OCI-LY1 (cell line): ENCODE measurements around the gene NRDC.

ENCODE experiments used
- H2AFZ ChIP-seq: fragments of 200-600 bp; sonication (generic), shearing (Covaris generic); 2 replicates; pipeline ENCODE4 v1.6.0; 2014; ENCODE audit warnings: antibody characterized with exemption, mild to moderate bottlenecking, low read length
- H3F3A ChIP-seq: fragments of 200-600 bp; sonication (generic), shearing (Covaris generic); 2 replicates; pipeline ENCODE4 v1.6.0; 2014; ENCODE audit warnings: mild to moderate bottlenecking, antibody characterized with exemption, low read length, moderate library complexity; ENCODE audit not compliant: insufficient read depth
- H3K27ac ChIP-seq: fragments of 200-600 bp; sonication (generic); 2 replicates; pipeline ENCODE4 v1.5.1; 2014; ENCODE audit warnings: low read length, mixed run types, mild to moderate bottlenecking, low read depth; ENCODE audit not compliant: poor library complexity, severe bottlenecking
- H3K27me3 ChIP-seq: fragments of 200-600 bp; sonication (generic); 2 replicates; pipeline ENCODE4 v1.6.0; 2014; ENCODE audit warnings: antibody characterized with exemption, mild to moderate bottlenecking, low read length, moderate library complexity; ENCODE audit not compliant: insufficient read depth
- H3K36me3 ChIP-seq: fragments of 200-600 bp; sonication (generic); 2 replicates; pipeline ENCODE4 v1.6.1; 2014; ENCODE audit warnings: mild to moderate bottlenecking, antibody characterized with exemption, low read length, moderate library complexity, mixed read lengths; ENCODE audit not compliant: insufficient read depth
- H3K4me1 ChIP-seq: fragments of 200-600 bp; sonication (generic); 2 replicates; pipeline ENCODE4 v1.5.1; 2014; ENCODE audit warnings: mild to moderate bottlenecking, low read length, moderate library complexity; ENCODE audit not compliant: insufficient read depth, severe bottlenecking
- H3K4me2 ChIP-seq: fragments of 200-600 bp; sonication (generic), shearing (Covaris generic); 2 replicates; pipeline ENCODE4 v1.6.1; 2014; ENCODE audit warnings: low read length
- H3K4me3 ChIP-seq: fragments of 200-600 bp; sonication (generic); 2 replicates; pipeline ENCODE4 v1.5.1; 2014; ENCODE audit warnings: low read length, low read depth, mild to moderate bottlenecking, mixed read lengths; ENCODE audit not compliant: poor library complexity, severe bottlenecking
- H3K79me2 ChIP-seq: fragments of 200-600 bp; shearing (Covaris generic); 2 replicates; pipeline ENCODE4 v1.6.1; 2016; ENCODE audit warnings: mixed run types, low read length, mixed read lengths; ENCODE audit not compliant: insufficient read depth
- H3K9ac ChIP-seq: fragments of 200-600 bp; sonication (generic), shearing (Covaris generic); 2 replicates; pipeline ENCODE4 v1.6.1; 2014; ENCODE audit warnings: mild to moderate bottlenecking, low read length, mixed read lengths
- H3K9me2 ChIP-seq: fragments of 200-600 bp; sonication (generic), shearing (Covaris generic); 2 replicates; pipeline ENCODE4 v1.6.1; 2014; ENCODE audit warnings: low read depth, mild to moderate bottlenecking, low read length, mixed read lengths
- H3K9me3 ChIP-seq: fragments of 200-600 bp; shearing (Covaris generic); 2 replicates; pipeline ENCODE4 v1.6.1; 2014; ENCODE audit warnings: low read length, mixed read lengths
- H4K20me1 ChIP-seq: fragments of 200-600 bp; sonication (generic), shearing (Covaris generic); 2 replicates; pipeline ENCODE4 v1.6.0; 2016; ENCODE audit warnings: mild to moderate bottlenecking, low read length; ENCODE audit not compliant: insufficient read depth
- EZH2 ChIP-seq: fragments of 200-600 bp; sonication (generic), shearing (Covaris generic); IDR thresholded peaks from 2 replicates; pipeline ENCODE4 v1.8.0; 2017; ENCODE audit warnings: borderline replicate concordance, mixed run types, mild to moderate bottlenecking, antibody characterized with exemption, low read length, moderate library complexity, mixed read lengths
- TF ChIP-seq, protein P1 (sequence below): fragments of 200-600 bp; sonication (generic), shearing (Covaris generic); IDR thresholded peaks from 2 replicates; pipeline ENCODE4 v1.5.1; 2017; ENCODE audit warnings: mild to moderate bottlenecking, antibody characterized with exemption, low read length, moderate library complexity, mixed read lengths

NRDC gene

DNA sequence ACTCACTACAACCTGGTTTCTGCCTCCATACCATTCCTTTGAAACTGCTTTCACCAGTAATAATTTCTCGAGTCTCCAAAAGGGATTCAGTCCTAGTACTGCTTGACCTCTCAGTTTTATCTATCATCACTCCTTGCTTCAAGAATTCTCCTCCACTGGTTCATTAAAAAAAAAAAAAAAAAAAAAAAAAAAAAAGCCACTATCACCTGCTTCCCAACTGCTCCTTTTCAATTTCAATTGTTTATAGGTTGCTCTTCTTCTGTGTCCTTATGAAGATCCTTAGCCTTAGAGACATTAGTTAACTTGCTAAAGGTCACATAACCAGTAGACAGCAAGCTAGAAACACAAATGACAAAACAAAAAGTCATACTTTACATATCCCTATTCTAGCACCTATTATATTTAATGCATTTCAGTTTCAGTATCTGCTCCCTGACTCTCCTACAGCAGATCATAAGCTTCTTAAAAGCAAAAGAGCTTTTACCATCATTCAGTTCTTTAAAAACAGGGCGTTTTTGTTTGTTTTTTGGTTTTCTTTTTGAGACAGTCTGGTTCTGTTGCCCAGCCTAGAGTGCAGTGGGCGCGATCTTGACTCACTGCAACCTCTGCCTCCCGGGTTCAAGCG is 7.1 kb downstream of the NRDC start:
- Histone ChIP-seq H3K4me2 (no peak overlapping the region), H4K20me1 (no peaks in the 10 kb centered on the region; the same call in 1 of the 2 replicates), H3K4me3 (no peak overlapping the region), H3K9me3 (no peaks in the 10 kb centered on the region), H3K27me3 (no peaks in the 10 kb centered on the region), H3K9ac (no peak overlapping the region), H3K4me1 (peaks cover 27% of the 10 kb centered on the region), H3K27ac (no peak overlapping the region), H3K79me2 (peaks cover 85% of the 10 kb centered on the region), H3F3A (no peaks in the 10 kb centered on the region), H3K36me3 (peaks cover 35% of the 10 kb centered on the region), H2AFZ (no peak overlapping the region), H3K9me2 (no peaks in the 10 kb centered on the region)
- no peak for TF ChIP-seq EZH2
- TF ChIP-seq, protein P1, sequence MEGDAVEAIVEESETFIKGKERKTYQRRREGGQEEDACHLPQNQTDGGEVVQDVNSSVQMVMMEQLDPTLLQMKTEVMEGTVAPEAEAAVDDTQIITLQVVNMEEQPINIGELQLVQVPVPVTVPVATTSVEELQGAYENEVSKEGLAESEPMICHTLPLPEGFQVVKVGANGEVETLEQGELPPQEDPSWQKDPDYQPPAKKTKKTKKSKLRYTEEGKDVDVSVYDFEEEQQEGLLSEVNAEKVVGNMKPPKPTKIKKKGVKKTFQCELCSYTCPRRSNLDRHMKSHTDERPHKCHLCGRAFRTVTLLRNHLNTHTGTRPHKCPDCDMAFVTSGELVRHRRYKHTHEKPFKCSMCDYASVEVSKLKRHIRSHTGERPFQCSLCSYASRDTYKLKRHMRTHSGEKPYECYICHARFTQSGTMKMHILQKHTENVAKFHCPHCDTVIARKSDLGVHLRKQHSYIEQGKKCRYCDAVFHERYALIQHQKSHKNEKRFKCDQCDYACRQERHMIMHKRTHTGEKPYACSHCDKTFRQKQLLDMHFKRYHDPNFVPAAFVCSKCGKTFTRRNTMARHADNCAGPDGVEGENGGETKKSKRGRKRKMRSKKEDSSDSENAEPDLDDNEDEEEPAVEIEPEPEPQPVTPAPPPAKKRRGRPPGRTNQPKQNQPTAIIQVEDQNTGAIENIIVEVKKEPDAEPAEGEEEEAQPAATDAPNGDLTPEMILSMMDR = no peak

DNA sequence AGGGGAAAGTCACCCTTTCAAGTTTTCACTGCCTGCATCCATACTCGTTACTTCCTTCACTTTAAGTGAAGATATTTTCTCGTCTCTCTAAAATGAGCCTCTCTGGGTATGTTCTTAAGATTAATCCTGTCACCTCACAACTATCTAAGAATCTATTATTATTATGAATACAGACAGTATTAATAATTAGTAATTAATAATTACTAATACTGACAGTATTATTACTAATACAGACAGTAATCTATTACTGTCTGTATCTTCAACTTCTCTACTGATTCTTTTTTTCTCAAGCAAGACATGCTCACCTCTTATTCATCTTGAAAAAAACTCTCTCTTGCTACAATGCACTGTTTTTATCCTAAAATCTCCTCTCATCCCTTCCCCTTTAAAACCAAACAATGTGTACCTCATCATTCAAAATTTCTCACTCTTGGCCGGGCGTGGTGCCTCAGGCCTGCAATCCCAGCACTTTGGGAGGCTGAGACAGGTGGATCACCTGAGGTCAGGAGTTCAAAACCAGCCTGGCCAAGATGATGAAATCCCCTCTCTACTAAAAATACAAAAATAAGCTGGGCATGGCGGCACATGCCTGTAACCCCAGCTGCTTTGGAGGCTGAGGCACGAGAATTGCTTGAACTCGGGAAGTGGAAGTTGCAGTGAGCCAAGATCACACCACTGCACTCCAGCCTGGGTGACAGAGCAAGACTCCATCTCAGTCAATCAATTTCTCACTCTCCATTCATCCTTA is 7.8 kb downstream of the NRDC start:
- no peak overlapping the region for H3K27ac ChIP-seq
- no peak overlapping the region for H3K4me2 ChIP-seq
- no peak for TF ChIP-seq EZH2
- TF ChIP-seq, protein P1 = no peak
- peaks cover 20% of the 10 kb centered on the region for H3K4me1 ChIP-seq
- no peak overlapping the region for H3K9ac ChIP-seq
- H2AFZ ChIP-seq = no peak overlapping the region
- no peaks in the 10 kb centered on the region; the same call in 1 of the 2 replicates for H4K20me1 ChIP-seq
- H3K36me3 ChIP-seq = peaks cover 33% of the 10 kb centered on the region
- H3F3A ChIP-seq = no peaks in the 10 kb centered on the region
- H3K9me3 ChIP-seq = no peaks in the 10 kb centered on the region
- no peaks in the 10 kb centered on the region for H3K27me3 ChIP-seq
- no peak overlapping the region for H3K4me3 ChIP-seq
- H3K9me2 ChIP-seq = no peaks in the 10 kb centered on the region
- H3K79me2 ChIP-seq = peaks cover 84% of the 10 kb centered on the region

DNA sequence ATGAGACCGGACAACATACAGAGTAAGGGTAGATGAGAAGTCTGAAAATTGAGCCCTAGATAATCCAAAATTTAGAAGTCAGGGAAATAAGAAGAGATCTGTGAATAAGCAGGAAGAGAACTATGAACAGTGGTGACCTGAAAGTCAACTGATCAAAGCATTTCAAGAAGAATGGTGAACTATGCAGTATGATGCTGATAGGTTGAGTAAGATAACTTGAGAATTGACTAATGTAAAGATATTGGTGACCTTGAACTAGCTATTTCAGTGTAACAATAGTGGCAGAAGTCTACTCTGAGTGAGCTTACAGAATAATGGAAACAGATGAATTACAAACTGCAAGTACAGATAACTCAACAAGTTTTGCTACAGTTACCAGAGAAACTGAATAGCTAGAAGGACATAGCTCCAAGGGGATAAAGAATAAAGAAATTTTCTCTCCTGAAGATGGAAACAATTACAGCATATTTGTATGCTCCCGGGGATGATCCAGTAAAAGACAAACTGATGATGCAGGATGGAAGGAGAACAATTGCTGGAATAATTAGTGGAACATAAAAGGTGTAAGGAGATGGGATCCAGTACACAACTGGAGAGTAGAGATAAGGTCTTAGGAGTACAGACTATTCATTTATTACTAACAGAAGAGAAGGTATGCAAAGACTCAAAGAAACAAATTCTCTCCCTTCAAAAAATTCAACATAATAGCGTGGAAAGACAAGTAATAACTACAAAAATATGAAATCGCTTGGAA is 10.9 kb downstream of the NRDC start:
- H2AFZ ChIP-seq = no peak overlapping the region
- H3F3A ChIP-seq = no peaks in the 10 kb centered on the region
- H3K4me3 ChIP-seq = no peak overlapping the region
- no peak for TF ChIP-seq EZH2
- TF ChIP-seq, protein P1 = no peak
- no peaks in the 10 kb centered on the region for H3K9me2 ChIP-seq
- H3K4me1 ChIP-seq = peaks cover 14% of the 10 kb centered on the region
- no peaks in the 10 kb centered on the region for H4K20me1 ChIP-seq
- peaks cover 82% of the 10 kb centered on the region for H3K79me2 ChIP-seq
- H3K9me3 ChIP-seq = no peaks in the 10 kb centered on the region
- H3K27me3 ChIP-seq = no peaks in the 10 kb centered on the region
- H3K9ac ChIP-seq = no peak overlapping the region
- peaks cover 21% of the 10 kb centered on the region; the same call in 1 of the 2 replicates for H3K36me3 ChIP-seq
- no peak overlapping the region for H3K4me2 ChIP-seq
- no peak overlapping the region for H3K27ac ChIP-seq
